HG02938 (cell line): Measurements from ENCODE around the gene CALML6.

Experiments
- ATAC-seq: cut with Tn5 transposase; IDR thresholded peaks from one replicate; pipeline ENCODE4 v1.9.1; 2021; ENCODE audit warnings: mild to moderate bottlenecking, moderate library complexity; ENCODE audit not compliant: unreplicated experiment

The CALML6 gene

GRCh38 chr1:1892079-1892762 lies 22.8 kb upstream of the CALML6 start:
- no peak for ATAC-seq

GRCh38 chr1:1892763-1893120 lies 22.3 kb upstream of the CALML6 start:
- no peak for ATAC-seq

GRCh38 chr1:1893291-1893985 lies 21.6 kb upstream of the CALML6 start:
- ATAC-seq = no peak

GRCh38 chr1:1893997-1894353 lies 21.1 kb upstream of the CALML6 start:
- no peak for ATAC-seq

- ATAC-seq = no peak
Observed at GRCh38 chr1:1894354-1895059, 20.6 kb upstream of the CALML6 start.

- ATAC-seq = no peak
Observed at GRCh38 chr1:1895060-1895418, 20.0 kb upstream of the CALML6 start.

GRCh38 chr1:1895456-1896336 lies 19.4 kb upstream of the CALML6 start:
- ATAC-seq = no peak

GRCh38 chr1:1898246-1898933 lies 16.7 kb upstream of the CALML6 start:
- no peak for ATAC-seq

- ATAC-seq = no peak
Observed at GRCh38 chr1:1899266-1899966, 15.6 kb upstream of the CALML6 start.

GRCh38 chr1:1899967-1900327 lies 15.1 kb upstream of the CALML6 start:
- no peak for ATAC-seq

GRCh38 chr1:1900883-1901640 lies 14.0 kb upstream of the CALML6 start:
- ATAC-seq = no peak

- no peak for ATAC-seq
Observed at GRCh38 chr1:1901641-1902294, 13.3 kb upstream of the CALML6 start.

GRCh38 chr1:1903224-1903623 lies 11.8 kb upstream of the CALML6 start:
- no peak for ATAC-seq

GRCh38 chr1:1906185-1907097 lies 8.6 kb upstream of the CALML6 start:
- no peak for ATAC-seq

- ATAC-seq = no peak
Observed at GRCh38 chr1:1907098-1907736, 7.8 kb upstream of the CALML6 start.

GRCh38 chr1:1908506-1908791 lies 6.6 kb upstream of the CALML6 start:
- no peak for ATAC-seq

- no peak for ATAC-seq
Observed at GRCh38 chr1:1910033-1910465, 5.0 kb upstream of the CALML6 start.
